ENCODE measurements around the gene FAU. TPM values are rescaled to one million over a fixed set of nuclear protein-coding genes. Genes with fewer than 3 reads are reported as not detected.

The FAU gene
- polyA plus RNA-seq, 1 of the 3 experiments (the other 2 are of a cell fraction): 1,210 TPM

GRCh38 chr11:65166893-65167292 is 45.0 kb upstream of the FAU start (continued):
- TF ChIP-seq, protein P1, sequence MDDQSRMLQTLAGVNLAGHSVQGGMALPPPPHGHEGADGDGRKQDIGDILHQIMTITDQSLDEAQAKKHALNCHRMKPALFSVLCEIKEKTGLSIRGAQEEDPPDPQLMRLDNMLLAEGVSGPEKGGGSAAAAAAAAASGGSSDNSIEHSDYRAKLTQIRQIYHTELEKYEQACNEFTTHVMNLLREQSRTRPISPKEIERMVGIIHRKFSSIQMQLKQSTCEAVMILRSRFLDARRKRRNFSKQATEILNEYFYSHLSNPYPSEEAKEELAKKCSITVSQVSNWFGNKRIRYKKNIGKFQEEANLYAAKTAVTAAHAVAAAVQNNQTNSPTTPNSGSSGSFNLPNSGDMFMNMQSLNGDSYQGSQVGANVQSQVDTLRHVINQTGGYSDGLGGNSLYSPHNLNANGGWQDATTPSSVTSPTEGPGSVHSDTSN (IDR thresholded peaks at IDR 0.05): no peak
- no peak for TF ChIP-seq FOSL2 (IDR thresholded peaks at IDR 0.05; ENCODE audit: borderline replicate concordance, low read depth)
- no peak for TF ChIP-seq GATA2 (CRISPR knock-in tag; IDR thresholded peaks at IDR 0.05)
- TF ChIP-seq NFIC (IDR thresholded peaks at IDR 0.05; ENCODE audit: borderline replicate concordance): no peak
- no peak for TF ChIP-seq RXRA (IDR thresholded peaks at IDR 0.05; ENCODE audit: borderline replicate concordance, low read depth)

GRCh38 chr11:65165410-65166317 is 43.7 kb upstream of the FAU start:
- no peak overlapping the region for H3K4me2 ChIP-seq
- WGBS (ENCODE audit: low lambda C conversion rate): 83% methylated on average over 31 of the region's 31 CpGs
- no peaks in the 10 kb centered on the region for H3K36me3 ChIP-seq (replicated peaks in 1 of 2; ENCODE audit: control insufficient read depth in 1 of 2, insufficient read depth in 2 of 2, low read length in 1 of 2)
- peaks cover 2% of the 10 kb centered on the region for H3F3A ChIP-seq (replicated peaks; ENCODE audit: insufficient read depth)
- no peak overlapping the region for H3K4me3 ChIP-seq (ENCODE audit: low read depth in 2 of 2, low read length in 1 of 2)
- H4K20me1 ChIP-seq (ENCODE audit: insufficient read depth): no peaks in the 10 kb centered on the region
- no peaks in the 10 kb centered on the region for H3K27me3 ChIP-seq (ENCODE audit: insufficient read depth)
- TF ChIP-seq MEF2A (IDR thresholded peaks at IDR 0.05; ENCODE audit: borderline replicate concordance, low read depth): no peak
- H3K9me2 ChIP-seq: no peaks in the 10 kb centered on the region
- no peaks in the 10 kb centered on the region for H3K79me2 ChIP-seq (ENCODE audit: insufficient read depth)
- no peaks in the 10 kb centered on the region for H3K9me3 ChIP-seq
- no peak overlapping the region for H3K27ac ChIP-seq (ENCODE audit: low read depth in 2 of 2, low read length in 1 of 2)
- ChIA-PET POLR2A (interaction anchor here (0.9 kb wide), 1 partner anchor 30 kb away, joined by 3 read pairs; no protein-coding TSS in a partner anchor), CTCF (interaction anchor here (0.9 kb wide), 1 partner anchor 47 kb away, joined by 4 read pairs; no protein-coding TSS in a partner anchor)
- H3K4me1 ChIP-seq (ENCODE audit: control insufficient read depth in 1 of 2, insufficient read depth in 2 of 2, low read depth in 1 of 2, low read length in 1 of 2): no peaks in the 10 kb centered on the region; a peak in 1 of 4 replicates
- no peak for DNase-seq
- H2AFZ ChIP-seq (ENCODE audit: low read depth): no peak overlapping the region
- H3K9ac ChIP-seq: no peak overlapping the region

GRCh38 chr11:65163684-65164083 is 41.8 kb upstream of the FAU start:
- no peak overlapping the region for H3K4me2 ChIP-seq
- no peaks in the 10 kb centered on the region for H3K9me2 ChIP-seq
- no peak overlapping the region for H2AFZ ChIP-seq (ENCODE audit: low read depth)
- no peaks in the 10 kb centered on the region for H3K36me3 ChIP-seq (replicated peaks in 1 of 2; ENCODE audit: control insufficient read depth in 1 of 2, insufficient read depth in 2 of 2, low read length in 1 of 2)
- no peaks in the 10 kb centered on the region for H3K79me2 ChIP-seq (ENCODE audit: insufficient read depth)
- H3K9me3 ChIP-seq: no peaks in the 10 kb centered on the region
- no peaks in the 10 kb centered on the region for H3K27me3 ChIP-seq (ENCODE audit: insufficient read depth)
- ChIA-PET POLR2A (no interaction called here), CTCF (interaction anchor here (1.0 to 1.7 kb wide), 3 partner anchors 18 to 61 kb away, joined by 3 to 6 read pairs (median 3); partner anchors contain the start of gene CAPN1)
- no peaks in the 10 kb centered on the region for H3K4me1 ChIP-seq (ENCODE audit: control insufficient read depth in 1 of 2, insufficient read depth in 2 of 2, low read depth in 1 of 2, low read length in 1 of 2)
- no peaks in the 10 kb centered on the region for H3F3A ChIP-seq (replicated peaks; ENCODE audit: insufficient read depth)
- H3K4me3 ChIP-seq (ENCODE audit: low read depth in 2 of 2, low read length in 1 of 2): no peak overlapping the region
- 85% methylated on average over 2 of the region's 2 CpGs for WGBS (ENCODE audit: low lambda C conversion rate)
- no peak for DNase-seq
- no peak overlapping the region for H3K27ac ChIP-seq (ENCODE audit: low read depth in 2 of 2, low read length in 1 of 2)
- H4K20me1 ChIP-seq (ENCODE audit: insufficient read depth): no peaks in the 10 kb centered on the region
- H3K9ac ChIP-seq: no peak overlapping the region
- TF ChIP-seq RCOR1 (IDR thresholded peaks at IDR 0.05; ENCODE audit: low read length) (no peak), REST (IDR thresholded peaks at IDR 0.05; ENCODE audit: low read depth, low read length) (no peak), ZBTB33 (IDR thresholded peaks at IDR 0.05; ENCODE audit: borderline replicate concordance, low read depth) (no peak), ELF1 (IDR thresholded peaks at IDR 0.05) (no peak), POLR2AphosphoS5 (IDR thresholded peaks at IDR 0.05; ENCODE audit: low read depth, low read length) (no peak), EP300 (IDR thresholded peaks at IDR 0.05; ENCODE audit: borderline replicate concordance in 1 of 2, low read depth in 1 of 2, low read length in 1 of 2) (no peak), TEAD4 (IDR thresholded peaks at IDR 0.05; ENCODE audit: borderline replicate concordance, insufficient read depth) (no peak), MEF2A (IDR thresholded peaks at IDR 0.05; ENCODE audit: borderline replicate concordance, low read depth) (no peak), FOSL2 (IDR thresholded peaks at IDR 0.05; ENCODE audit: borderline replicate concordance, low read depth) (no peak), JUND (IDR thresholded peaks at IDR 0.05) (no peak), RFX5 (IDR thresholded peaks at IDR 0.05; ENCODE audit: low read length) (no peak), EZH2phosphoT487 (IDR thresholded peaks at IDR 0.05; ENCODE audit: borderline replicate concordance, low read depth) (no peak), YY1 (IDR thresholded peaks at IDR 0.05; ENCODE audit: low read depth) (no peak), RXRA (IDR thresholded peaks at IDR 0.05; ENCODE audit: borderline replicate concordance, low read depth) (no peak)
- TF ChIP-seq, protein P2, sequence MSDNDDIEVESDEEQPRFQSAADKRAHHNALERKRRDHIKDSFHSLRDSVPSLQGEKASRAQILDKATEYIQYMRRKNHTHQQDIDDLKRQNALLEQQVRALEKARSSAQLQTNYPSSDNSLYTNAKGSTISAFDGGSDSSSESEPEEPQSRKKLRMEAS (IDR thresholded peaks at IDR 0.05; ENCODE audit: low read depth): no peak

Measured in SK-N-SH (cell line).